PC-3 (cell line): Measurements from ENCODE around the gene IL3RA. TPM values are rescaled to one million over a fixed set of nuclear protein-coding genes. Genes with fewer than 3 reads are reported as not detected.

Experiments used
- ATAC-seq: fragments of 200-7000 bp; cut with Tn5 transposase; 2 replicates; pipeline ENCODE4 v1.9.1; 2020; ENCODE audit warnings: mild to moderate bottlenecking, moderate library complexity
- BruUV-seq: library from RNA; stranded (reverse); fragments of 400-500 nt; replicated peaks from 2 replicates; lab custom pipeline; 2021; lab: Mats Ljungman, UMichigan
- CTCF ChIA-PET: fragments of 300-600 bp; sonication (Branson Sonifier 250); formaldehyde crosslinking; loops from one replicate; lab custom pipeline; 2022; ENCODE audit warnings: antibody characterized with exemption; lab: Charles Lee
- POLR2A ChIA-PET: fragments of 300-600 bp; sonication (Branson Sonifier 250); formaldehyde crosslinking; loops from one replicate; lab custom pipeline; 2022; ENCODE audit warnings: antibody characterized with exemption; ENCODE audit not compliant: unreplicated experiment; lab: Charles Lee
- DNase-seq: peaks from one replicate; pipeline ENCODE4 v3.0.0-alpha.2; 2015
- H2AFZ ChIP-seq: fragments of 300-600 bp; sonication (generic); 2 replicates; pipeline ENCODE4 v1.6.0; 2016; ENCODE audit warnings: antibody characterized with exemption, low read length
- H3F3A ChIP-seq: fragments of 300-600 bp; sonication (generic); one replicate; pipeline ENCODE4 v1.6.0; 2017; ENCODE audit warnings: antibody characterized with exemption, low read length, control low read depth, mild to moderate bottlenecking; ENCODE audit not compliant: unreplicated experiment
- H3K27ac ChIP-seq: fragments of 300-600 bp; sonication (generic); 2 replicates; pipeline ENCODE4 v1.5.1; 2016; ENCODE audit warnings: mild to moderate bottlenecking, low read length
- H3K27me3 ChIP-seq: fragments of 300-600 bp; sonication (generic); 2 replicates; pipeline ENCODE4 v1.6.1; 2016; ENCODE audit warnings: low read length, mixed read lengths
- H3K36me3 ChIP-seq: fragments of 300-600 bp; sonication (generic); 2 replicates; pipeline ENCODE4 v1.6.1; 2016; ENCODE audit warnings: low read depth, mixed run types, low read length, mixed read lengths
- H3K4me1 ChIP-seq: fragments of 300-600 bp; sonication (generic); 2 replicates; pipeline ENCODE4 v1.5.1; 2016; ENCODE audit warnings: low read length; ENCODE audit not compliant: insufficient read depth
- H3K4me2 ChIP-seq: fragments of 300-600 bp; sonication (generic); 2 replicates; pipeline ENCODE4 v1.6.0; 2016; ENCODE audit warnings: low read length
- H3K4me3 ChIP-seq: fragments of 300-600 bp; sonication (generic); 2 replicates; pipeline ENCODE4 v1.5.1; 2016; ENCODE audit warnings: mild to moderate bottlenecking, low read length, mixed read lengths
- H3K79me2 ChIP-seq: fragments of 300-600 bp; sonication (generic); 2 replicates; pipeline ENCODE4 v1.6.1; 2017; ENCODE audit warnings: low read length, mixed read lengths
- H3K9ac ChIP-seq: fragments of 300-600 bp; sonication (generic); 2 replicates; pipeline ENCODE4 v1.6.0; 2016; ENCODE audit warnings: mild to moderate bottlenecking, low read length
- H3K9me2 ChIP-seq: fragments of 300-600 bp; sonication (generic); replicated peaks from 2 replicates; pipeline ENCODE4 v1.6.1; 2016; ENCODE audit warnings: mixed run types, low read length, mixed read lengths
- H3K9me3 ChIP-seq: fragments of 300-600 bp; sonication (generic); 2 replicates; pipeline ENCODE4 v1.6.1; 2016; ENCODE audit warnings: low read length, mixed read lengths
- H4K20me1 ChIP-seq: fragments of 300-600 bp; sonication (generic); 2 replicates; pipeline ENCODE4 v1.6.1; 2016; ENCODE audit warnings: low read length, mixed read lengths
- CTCF ChIP-seq: fragments of 300-600 bp; sonication (generic); conservative IDR thresholded peaks from 2 replicates; pipeline ENCODE4 v1.5.1; 2017; ENCODE audit warnings: antibody characterized with exemption, low read depth, mild to moderate bottlenecking, low read length
- EZH2 ChIP-seq: fragments of 300-600 bp; sonication (generic); IDR thresholded peaks from one replicate; pipeline ENCODE4 v1.6.1; 2017; ENCODE audit warnings: antibody characterized with exemption, mild to moderate bottlenecking, low read length; ENCODE audit not compliant: unreplicated experiment
- EZH2phosphoT487 ChIP-seq: fragments of 300-600 bp; sonication (generic); IDR thresholded peaks from 2 replicates; pipeline ENCODE4 v1.6.1; 2018; ENCODE audit warnings: mild to moderate bottlenecking, antibody characterized with exemption, low read length, borderline replicate concordance
- intact Hi-C: fragments of 100-400 bp; cut with micrococcal nuclease; formaldehyde crosslinking; loops from 2 replicates; pipeline ENCODE4 v1.9.0; 2023
- total RNA-seq: library from RNA; depleted of rRNA; stranded (reverse); fragments of >200 nt; gene quantifications from 2 replicates; pipeline ENCODE4 v1.2.3, GENCODE V29; 2014

Gene IL3RA
- total RNA-seq, 1 experiment from 2014 or later: not detected

GRCh38 chrX:1368385-1368698 is 31.8 kb downstream of the IL3RA start:
- no peak overlapping the region for H3K27ac ChIP-seq
- H2AFZ ChIP-seq: no peak overlapping the region
- H3K9ac ChIP-seq: no peak overlapping the region
- no TSS peak for BruUV-seq
- POLR2A ChIA-PET: no interaction called here
- no peaks in the 10 kb centered on the region for H3K79me2 ChIP-seq
- H3K27me3 ChIP-seq: no peaks in the 10 kb centered on the region
- CTCF ChIA-PET: no interaction called here
- no peak for ATAC-seq
- DNase-seq: no peak
- TF ChIP-seq CTCF (no peak), EZH2phosphoT487 (no peak), EZH2 (no peak)
- H3K36me3 ChIP-seq: no peaks in the 10 kb centered on the region
- no peak overlapping the region for H3K4me3 ChIP-seq
- H3K4me1 ChIP-seq: no peaks in the 10 kb centered on the region
- intact Hi-C loops: no loop called here
- H4K20me1 ChIP-seq: no peaks in the 10 kb centered on the region
- no peaks in the 10 kb centered on the region for H3K9me2 ChIP-seq
- no peaks in the 10 kb centered on the region for H3K9me3 ChIP-seq
- no peak overlapping the region for H3K4me2 ChIP-seq
- no peaks in the 10 kb centered on the region for H3F3A ChIP-seq

DNA sequence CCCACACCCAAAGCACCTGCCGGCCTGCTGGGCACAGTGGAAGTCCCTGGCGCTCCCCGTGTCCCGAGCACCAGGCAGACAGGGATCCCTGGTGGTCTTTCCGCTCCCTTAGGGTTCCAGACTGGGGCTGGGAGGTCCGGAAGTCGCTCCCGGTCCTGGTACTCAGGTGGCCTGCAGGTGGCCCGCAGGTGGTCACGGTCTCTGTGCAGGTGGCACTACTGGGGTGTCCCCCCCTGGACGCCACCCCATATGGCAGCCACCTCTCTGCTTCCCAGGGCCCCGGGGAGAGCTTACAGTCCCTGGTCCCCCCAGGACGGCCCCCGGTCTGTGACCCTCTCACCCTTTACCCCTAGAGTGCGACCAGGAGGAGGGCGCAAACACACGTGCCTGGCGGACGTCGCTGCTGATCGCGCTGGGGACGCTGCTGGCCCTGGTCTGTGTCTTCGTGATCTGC is 41.7 kb downstream of the IL3RA start:
- Histone ChIP-seq H4K20me1 (no peaks in the 10 kb centered on the region), H3K4me3 (no peak overlapping the region), H3K9me2 (no peaks in the 10 kb centered on the region), H3F3A (no peaks in the 10 kb centered on the region), H2AFZ (no peak overlapping the region), H3K9me3 (no peaks in the 10 kb centered on the region), H3K9ac (no peak overlapping the region), H3K4me2 (no peak overlapping the region), H3K27ac (no peak overlapping the region), H3K79me2 (no peaks in the 10 kb centered on the region), H3K27me3 (no peaks in the 10 kb centered on the region), H3K4me1 (no peaks in the 10 kb centered on the region), H3K36me3 (no peaks in the 10 kb centered on the region)
- no TSS peak for BruUV-seq
- intact Hi-C loops: no loop called here
- no peak for TF ChIP-seq CTCF
- no peak for TF ChIP-seq EZH2phosphoT487
- TF ChIP-seq EZH2: no peak
- DNase-seq: no peak
- ChIA-PET POLR2A (no interaction called here), CTCF (no interaction called here)
- ATAC-seq: no peak

DNA sequence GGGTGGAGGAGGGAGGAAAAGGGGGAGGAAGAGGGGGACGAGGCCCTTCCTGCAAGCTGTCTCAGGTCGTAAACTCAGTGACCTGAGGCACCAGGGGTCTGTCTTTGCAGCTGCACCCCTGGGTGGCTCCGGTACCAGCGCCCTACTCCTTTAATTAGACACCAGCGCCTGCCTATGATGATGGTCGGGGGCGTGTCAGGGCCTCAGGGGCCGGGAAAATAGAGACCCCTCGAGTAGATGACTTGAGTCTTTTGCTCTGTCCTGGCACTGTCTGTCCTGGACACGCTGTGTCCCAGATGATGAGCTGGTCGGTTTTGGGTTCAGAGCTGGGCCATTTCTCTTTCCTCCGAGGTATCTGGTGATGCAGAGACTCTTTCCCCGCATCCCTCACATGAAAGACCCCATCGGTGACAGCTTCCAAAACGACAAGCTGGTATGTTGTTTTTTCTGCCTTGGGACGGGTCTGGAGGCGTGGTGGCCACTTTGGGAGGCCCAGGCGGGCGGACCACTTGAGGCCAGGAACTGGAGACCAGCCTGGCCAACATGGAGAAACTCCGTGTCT is 44.2 kb downstream of the IL3RA start:
- H3K27me3 ChIP-seq: no peaks in the 10 kb centered on the region
- H3K36me3 ChIP-seq: peaks cover 7% of the 10 kb centered on the region
- no peak overlapping the region for H3K4me3 ChIP-seq
- intact Hi-C loops: no loop called here
- ATAC-seq (peak; percentile 2; the same call in 1 of the 2 replicates), DNase-seq (no peak)
- H3F3A ChIP-seq: no peaks in the 10 kb centered on the region
- TF ChIP-seq CTCF (no peak), EZH2phosphoT487 (no peak), EZH2 (no peak)
- ChIA-PET CTCF (no interaction called here), POLR2A (no interaction called here)
- no peak overlapping the region for H3K9ac ChIP-seq
- no peak overlapping the region for H2AFZ ChIP-seq
- no TSS peak for BruUV-seq
- no peaks in the 10 kb centered on the region for H3K4me1 ChIP-seq
- no peak overlapping the region for H3K4me2 ChIP-seq
- H3K27ac ChIP-seq: no peak overlapping the region
- H3K9me2 ChIP-seq: no peaks in the 10 kb centered on the region
- H3K79me2 ChIP-seq: no peaks in the 10 kb centered on the region
- H4K20me1 ChIP-seq: peaks cover 8% of the 10 kb centered on the region; the same call in 1 of the 2 replicates
- H3K9me3 ChIP-seq: no peaks in the 10 kb centered on the region
